ENCODE data around the gene AGAP3.

AGAP3 gene

DNA sequence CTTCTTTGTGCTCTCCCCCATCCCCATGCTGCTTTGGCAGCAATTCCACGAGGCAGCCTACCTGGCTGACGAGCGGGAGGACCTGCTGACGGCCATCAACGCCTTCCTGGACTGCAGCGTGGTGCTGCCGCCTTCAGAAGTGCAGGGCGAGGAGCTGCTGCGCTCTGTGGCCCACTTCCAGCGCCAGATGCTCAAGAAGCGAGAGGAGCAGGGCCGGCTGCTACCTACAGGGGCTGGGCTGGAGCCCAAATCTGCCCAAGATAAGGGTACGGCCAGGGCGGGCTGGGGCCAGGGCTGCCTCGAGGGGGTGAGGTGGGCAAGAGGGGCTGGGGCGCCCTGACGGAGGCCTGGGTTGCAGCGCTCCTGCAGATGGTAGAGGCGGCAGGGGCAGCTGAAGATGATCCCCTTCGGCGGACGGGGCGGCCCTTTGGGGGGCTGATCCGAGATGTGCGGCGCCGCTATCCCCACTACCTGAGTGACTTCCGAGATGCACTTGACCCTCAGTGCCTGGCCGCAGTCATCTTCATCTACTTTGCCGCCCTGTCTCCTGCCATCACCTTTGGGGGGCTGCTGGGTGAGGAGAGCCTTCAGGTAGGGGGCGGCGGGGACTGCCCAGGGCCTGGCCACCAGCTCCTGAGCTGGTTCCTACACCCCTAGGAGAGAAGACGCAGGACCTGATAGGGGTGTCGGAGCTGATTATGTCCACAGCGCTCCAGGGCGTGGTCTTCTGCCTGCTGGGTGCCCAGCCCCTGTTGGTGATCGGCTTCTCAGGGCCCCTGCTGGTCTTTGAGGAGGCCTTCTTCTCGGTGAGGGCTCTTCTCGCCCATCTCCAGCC, 15.0 kb upstream of the AGAP3 start:
- TF ChIP-seq SIN3A (IDR thresholded peaks at IDR 0.05; ENCODE audit: borderline replicate concordance, insufficient read depth, low read length), result no peak

DNA sequence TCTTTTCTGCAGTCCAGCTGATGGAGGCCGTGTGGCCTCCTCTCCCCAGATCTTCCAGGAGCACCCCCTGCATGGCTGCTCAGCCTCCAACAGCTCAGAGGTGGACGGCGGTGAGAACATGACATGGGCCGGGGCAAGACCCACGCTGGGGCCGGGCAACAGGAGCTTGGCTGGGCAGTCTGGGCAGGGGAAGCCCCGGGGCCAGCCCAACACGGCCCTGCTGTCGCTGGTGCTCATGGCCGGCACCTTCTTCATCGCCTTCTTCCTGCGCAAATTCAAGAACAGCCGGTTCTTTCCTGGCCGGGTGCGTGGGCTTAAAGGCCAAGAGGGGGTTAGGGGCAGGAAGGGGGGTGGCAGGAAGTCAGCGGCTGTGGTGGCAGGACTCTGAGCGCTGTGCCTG, 12.3 kb upstream of the AGAP3 start:
- no peak for TF ChIP-seq TAF1 (IDR thresholded peaks at IDR 0.05; ENCODE audit: borderline replicate concordance, insufficient read depth, low read length)
- no peak for TF ChIP-seq POLR2AphosphoS5 (IDR thresholded peaks at IDR 0.05; ENCODE audit: low read depth, low read length)
- no peak for TF ChIP-seq REST (IDR thresholded peaks at IDR 0.05; ENCODE audit: insufficient read depth in 1 of 2, low read depth in 2 of 2, low read length in 2 of 2)
- TF ChIP-seq FOXP2 (optimal IDR thresholded peaks at IDR 0.05; ENCODE audit: borderline replicate concordance, extremely low read depth, extremely low read length, insufficient read depth), result no peak
- TF ChIP-seq SIN3A (IDR thresholded peaks at IDR 0.05; ENCODE audit: borderline replicate concordance, insufficient read depth, low read length), result no peak

- no peak for TF ChIP-seq SIN3A (IDR thresholded peaks at IDR 0.05; ENCODE audit: borderline replicate concordance, insufficient read depth, low read length)
- no peak for TF ChIP-seq TAF1 (IDR thresholded peaks at IDR 0.05; ENCODE audit: borderline replicate concordance, insufficient read depth, low read length)
- TF ChIP-seq FOXP2 (optimal IDR thresholded peaks at IDR 0.05; ENCODE audit: borderline replicate concordance, extremely low read depth, extremely low read length, insufficient read depth), result no peak
- no peak for TF ChIP-seq POLR2AphosphoS5 (IDR thresholded peaks at IDR 0.05; ENCODE audit: low read depth, low read length)
- no peak for TF ChIP-seq REST (IDR thresholded peaks at IDR 0.05; ENCODE audit: insufficient read depth in 1 of 2, low read depth in 2 of 2, low read length in 2 of 2)
Observed at GRCh38 chr7:151074817-151075661, 11.2 kb upstream of the AGAP3 start.

GRCh38 chr7:151075662-151075971, 10.7 kb upstream of the AGAP3 start:
- no peak for TF ChIP-seq SIN3A (IDR thresholded peaks at IDR 0.05; ENCODE audit: borderline replicate concordance, insufficient read depth, low read length)
- no peak for TF ChIP-seq REST (IDR thresholded peaks at IDR 0.05; ENCODE audit: insufficient read depth in 1 of 2, low read depth in 2 of 2, low read length in 2 of 2)
- TF ChIP-seq TAF1 (IDR thresholded peaks at IDR 0.05; ENCODE audit: borderline replicate concordance, insufficient read depth, low read length), result no peak
- no peak for TF ChIP-seq POLR2AphosphoS5 (IDR thresholded peaks at IDR 0.05; ENCODE audit: low read depth, low read length)
- no peak for TF ChIP-seq FOXP2 (optimal IDR thresholded peaks at IDR 0.05; ENCODE audit: borderline replicate concordance, extremely low read depth, extremely low read length, insufficient read depth)

DNA sequence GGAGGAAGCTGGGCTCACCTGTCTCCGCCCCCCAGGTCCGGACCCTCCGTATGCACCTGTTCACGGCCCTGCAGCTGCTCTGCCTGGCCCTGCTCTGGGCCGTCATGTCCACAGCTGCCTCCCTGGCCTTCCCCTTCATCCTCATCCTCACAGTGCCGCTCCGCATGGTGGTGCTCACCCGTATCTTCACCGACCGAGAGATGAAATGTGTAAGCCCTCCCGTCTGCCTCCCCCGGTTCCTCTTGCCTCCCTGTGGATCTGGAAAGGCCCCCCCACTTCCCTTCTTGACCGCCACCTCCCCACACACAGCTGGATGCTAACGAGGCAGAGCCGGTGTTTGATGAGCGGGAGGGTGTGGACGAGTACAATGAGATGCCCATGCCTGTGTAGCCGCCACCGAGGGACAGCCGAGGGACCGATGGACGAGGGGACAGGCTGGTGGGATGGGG, 10.3 kb upstream of the AGAP3 start:
- no peak for TF ChIP-seq TAF1 (IDR thresholded peaks at IDR 0.05; ENCODE audit: borderline replicate concordance, insufficient read depth, low read length)
- TF ChIP-seq FOXP2 (optimal IDR thresholded peaks at IDR 0.05; ENCODE audit: borderline replicate concordance, extremely low read depth, extremely low read length, insufficient read depth), result no peak
- peak; percentile 34; the same call in 1 of the 2 replicates for TF ChIP-seq POLR2AphosphoS5 (IDR thresholded peaks at IDR 0.05; ENCODE audit: low read depth, low read length)
- no peak for TF ChIP-seq SIN3A (IDR thresholded peaks at IDR 0.05; ENCODE audit: borderline replicate concordance, insufficient read depth, low read length)

Data from PFSK-1 (cell line).